B cell (primary cell): Measurements from ENCODE around the gene LSM7. TPM values are rescaled to one million over a fixed set of nuclear protein-coding genes. Genes with fewer than 3 reads are reported as not detected.
"Not testable (repeated sequence)": the region's sequence is repeated elsewhere in the genome, so short reads cannot be mapped to it uniquely, and the experiment has no call there.

ENCODE experiments used
- ATAC-seq: fragments of 200-7000 bp; cut with Tn5 transposase; one replicate; pipeline ENCODE4 v1.10.0; 2021; ENCODE audit warnings: low read depth, mild to moderate bottlenecking, moderate number of reproducible peaks, moderate library complexity
- CTCF ChIA-PET: fragments of 350-600 bp; sonication (Branson Sonifier 250); formaldehyde crosslinking; loops from one replicate; lab custom pipeline; 2021; ENCODE audit warnings: antibody characterized with exemption, inconsistent platforms; lab: Charles Lee
- POLR2A ChIA-PET: fragments of 350-600 bp; sonication (Branson Sonifier 250); formaldehyde crosslinking; loops from one replicate; lab custom pipeline; 2021; ENCODE audit warnings: antibody characterized with exemption; lab: Charles Lee
- DNase-seq: peaks from one replicate; pipeline ENCODE4 v3.0.0; 2013
- H2AFZ ChIP-seq: 2 replicates; pipeline ENCODE4 v1.6.1; 2012; ENCODE audit warnings: mild to moderate bottlenecking, low read depth, low read length; ENCODE audit not compliant: insufficient read depth, poor library complexity, severe bottlenecking
- H3K27ac ChIP-seq, 2 donors: 1 replicate in 1 of 2; 2 replicates in 1 of 2; pipeline ENCODE4 v1.5.1; 2012 to 2013; ENCODE audit warnings: low read length in 2 of 2, mild to moderate bottlenecking in 2 of 2, moderate library complexity in 1 of 2
- H3K27me3 ChIP-seq, 4 experiments: fragments of 200-600 bp in 1 of 4; sonication (generic) in 1 of 4; replicated peaks in 1 of 4; 1 replicate in 2 of 4; 2 replicates in 2 of 4; pipeline versions ENCODE4 v1.6.1 to v1.7.0; 2013 to 2016; ENCODE audit warnings: low read length in 3 of 4, mild to moderate bottlenecking in 2 of 4, mixed read lengths in 1 of 4, moderate library complexity in 1 of 4; ENCODE audit not compliant: insufficient read depth in 4 of 4, control insufficient read depth in 3 of 4; ENCODE audit errors: control extremely low read depth in 1 of 4
- H3K36me3 ChIP-seq, 2 experiments: replicated peaks in 1 of 2; 1 replicate in 1 of 2; 2 replicates in 1 of 2; pipeline versions ENCODE4 v1.6.1 to v1.7.1; 2013; ENCODE audit warnings: low read length in 1 of 2; ENCODE audit not compliant: insufficient read depth in 2 of 2, control insufficient read depth in 1 of 2; ENCODE audit errors: control extremely low read depth in 1 of 2, extremely low read depth in 1 of 2
- H3K4me1 ChIP-seq, 2 donors: fragments of 200-600 bp in 1 of 2; sonication (generic) in 1 of 2; 1 replicate in 1 of 2; 2 replicates in 1 of 2; pipeline versions ENCODE4 v1.5.1 to v1.6.1; 2013 to 2017; ENCODE audit warnings: low read length in 2 of 2; ENCODE audit not compliant: control insufficient read depth in 2 of 2, insufficient read depth in 2 of 2
- H3K4me2 ChIP-seq: replicated peaks from 2 replicates; pipeline ENCODE3; 2012; ENCODE audit warnings: mild to moderate bottlenecking, low read depth, low read length; ENCODE audit not compliant: poor library complexity, severe bottlenecking
- H3K4me3 ChIP-seq, 5 experiments: fragments of 200-600 bp in 1 of 5; sonication (generic) in 1 of 5; 1 replicate in 3 of 5; 2 replicates in 2 of 5; pipeline versions ENCODE4 v1.5.1 to v1.7.0; 2011 to 2016; ENCODE audit warnings: low read length in 4 of 5, mild to moderate bottlenecking in 4 of 5, low read depth in 2 of 5, control low read depth in 1 of 5, moderate library complexity in 1 of 5; ENCODE audit not compliant: insufficient read depth in 1 of 5; ENCODE audit errors: control extremely low read depth in 1 of 5, extremely low read depth in 1 of 5
- H3K79me2 ChIP-seq: fragments of 200-600 bp; sonication (generic); one replicate; pipeline ENCODE4 v1.6.0; 2016; ENCODE audit warnings: low read length; ENCODE audit not compliant: control insufficient read depth, insufficient read depth
- H3K9ac ChIP-seq: fragments of 200-600 bp; sonication (generic); 2 replicates; pipeline ENCODE4 v1.6.1; 2017; ENCODE audit warnings: mild to moderate bottlenecking, low read length, moderate library complexity
- H3K9me3 ChIP-seq, 3 donors: one replicate each; pipeline versions ENCODE4 v1.6.1 to v1.7.1; 2013; ENCODE audit warnings: low read length in 2 of 3; ENCODE audit not compliant: control insufficient read depth in 2 of 3, insufficient read depth in 1 of 3; ENCODE audit errors: control extremely low read depth in 1 of 3
- H4K20me1 ChIP-seq: 2 replicates; pipeline ENCODE4 v1.6.0; 2012; ENCODE audit warnings: mild to moderate bottlenecking, low read length; ENCODE audit not compliant: insufficient read depth, control insufficient read depth, poor library complexity, severe bottlenecking
- H3K27ac Mint-ChIP-seq: one replicate; pipeline ENCODE4 v1.8.0; 2021; ENCODE audit warnings: mixed read lengths
- H3K27me3 Mint-ChIP-seq: one replicate; pipeline ENCODE4 v1.8.0; 2021; ENCODE audit warnings: mixed read lengths
- H3K4me1 Mint-ChIP-seq: one replicate; pipeline ENCODE4 v1.8.0; 2021; ENCODE audit warnings: mixed read lengths
- H3K4me3 Mint-ChIP-seq: one replicate; pipeline ENCODE4 v1.8.0; 2021; ENCODE audit warnings: mixed read lengths
- H3K9me3 Mint-ChIP-seq: one replicate; pipeline ENCODE4 v1.8.0; 2022; ENCODE audit warnings: mixed read lengths; ENCODE audit not compliant: insufficient read depth
- CTCF ChIP-seq: fragments of 200-600 bp; IDR thresholded peaks from one replicate; pipeline ENCODE4 v1.8.0; 2022; ENCODE audit warnings: antibody characterized with exemption, mild to moderate bottlenecking
- EZH2 ChIP-seq: IDR thresholded peaks from 2 replicates; pipeline ENCODE4 v1.6.1; 2012; ENCODE audit warnings: borderline replicate concordance, low read depth, mild to moderate bottlenecking, moderate library complexity, low read length; ENCODE audit not compliant: insufficient read depth, poor library complexity, severe bottlenecking
- WGBS: methylation state at CpG from one replicate; pipeline ENCODE4 v1.1.5; 2013; ENCODE audit warnings: missing lambda C conversion rate; ENCODE audit not compliant: insufficient coverage; 5-methylcytosine and 5-hydroxymethylcytosine counted together
- intact Hi-C: fragments of 100-400 bp; cut with micrococcal nuclease; formaldehyde crosslinking; loops from one replicate; pipeline ENCODE4 v1.10.0; 2022
- polyA plus RNA-seq: library from polyadenylated mRNA; depleted of rRNA; stranded (reverse); fragments of >200 nt; gene quantifications from 2 replicates; pipeline ENCODE4 v1.2.3, GENCODE V29; 2012
- total RNA-seq, 2 donors: library from RNA; stranded (reverse); fragments of 120-200 nt in 1 of 2; gene quantifications; 1 replicate in 1 of 2; 2 replicates in 1 of 2; pipeline versions ENCODE4 v1.2.3 to v1.2.4, GENCODE V29; 2013 to 2022

LSM7 gene
- total and polyA plus RNA-seq, 2 donors (not counting 1 experiment from before 2014, with no cell fraction given) = 201 to 820 TPM

- intact Hi-C loops = no loop called here
- Histone ChIP-seq H3K4me2 (no peak overlapping the region), H3K27me3 (no peaks in the 10 kb centered on the region), H3K9me3 (no peaks in the 10 kb centered on the region), H3K79me2 (peaks cover 6% of the 10 kb centered on the region), H4K20me1 (peaks cover 12% of the 10 kb centered on the region), H3K27ac (no peak overlapping the region), H3K9ac (no peak overlapping the region), H2AFZ (no peak overlapping the region), H3K4me3 (no peak overlapping the region), H3K4me1 (no peaks in the 10 kb centered on the region), H3K36me3 (peaks cover 0 to 39% of the 10 kb centered on the region in 2 experiments)
- no peak for TF ChIP-seq CTCF
- no peak for TF ChIP-seq EZH2
- H3K4me1 Mint-ChIP-seq = no peaks in the 10 kb centered on the region
- H3K27me3 Mint-ChIP-seq = no peaks in the 10 kb centered on the region
- ChIA-PET POLR2A (interaction anchor here (0.6 kb wide), 1 partner anchor 173 kb away, joined by 3 read pairs; no protein-coding TSS in a partner anchor), CTCF (interaction anchor here (1.3 kb wide), 1 partner anchor 40 kb away, joined by 4 read pairs; no protein-coding TSS in a partner anchor)
- ATAC-seq = no peak
- H3K9me3 Mint-ChIP-seq = no peaks in the 10 kb centered on the region
- no peak for DNase-seq
- WGBS = 97% methylated on average over 28 of the region's 28 CpGs
- no peak overlapping the region for H3K27ac Mint-ChIP-seq
- no peak overlapping the region for H3K4me3 Mint-ChIP-seq
These were observed 23.2 kb upstream of the LSM7 start for GRCh38 chr19:2351591-2351990.

GRCh38 chr19:2350656-2351055 lies 22.3 kb upstream of the LSM7 start:
- Histone ChIP-seq H3K27ac (no peak overlapping the region), H3K4me3 (no peak overlapping the region), H3K27me3 (no peaks in the 10 kb centered on the region), H3K4me2 (no peak overlapping the region), H3K36me3 (peaks cover 0 to 46% of the 10 kb centered on the region in 2 experiments), H3K9ac (no peak overlapping the region), H3K4me1 (no peaks in the 10 kb centered on the region), H2AFZ (no peak overlapping the region), H3K9me3 (no peaks in the 10 kb centered on the region), H4K20me1 (peaks cover 12% of the 10 kb centered on the region), H3K79me2 (peaks cover 6% of the 10 kb centered on the region)
- intact Hi-C loops = no loop called here
- DNase-seq (no peak), ATAC-seq (no peak)
- ChIA-PET POLR2A (no interaction called here), CTCF (interaction anchor here (0.5 kb wide), 1 partner anchor 331 kb away, joined by 3 read pairs; no protein-coding TSS in a partner anchor)
- TF ChIP-seq CTCF = no peak
- TF ChIP-seq EZH2 = no peak
- Mint-ChIP-seq H3K4me1 (no peaks in the 10 kb centered on the region), H3K9me3 (no peaks in the 10 kb centered on the region), H3K27ac (no peak overlapping the region), H3K4me3 (no peak overlapping the region), H3K27me3 (no peaks in the 10 kb centered on the region)
- 96% methylated on average over 16 of the region's 16 CpGs for WGBS

- intact Hi-C loops, H3K4me3 ChIP-seq, H3K9me3 ChIP-seq, H3K27ac ChIP-seq, H2AFZ ChIP-seq, H3K27me3 Mint-ChIP-seq, DNase-seq, H3K9me3 Mint-ChIP-seq, CTCF ChIA-PET, H3K9ac ChIP-seq, ATAC-seq, POLR2A ChIA-PET, H3K4me2 ChIP-seq, H3K79me2 ChIP-seq, H3K4me3 Mint-ChIP-seq, H3K4me1 Mint-ChIP-seq, H3K27me3 ChIP-seq, H3K27ac Mint-ChIP-seq, H3K4me1 ChIP-seq: not testable (repeated sequence)
- Histone ChIP-seq H4K20me1 (peaks cover 12% of the 10 kb centered on the region), H3K36me3 (peaks cover 0 to 50% of the 10 kb centered on the region in 2 experiments)
- WGBS = 95% methylated on average over 24 of the region's 24 CpGs
These were observed 21.4 kb upstream of the LSM7 start for GRCh38 chr19:2349818-2350217.
